DND-41 (cell line): Measurements from ENCODE around the gene ARHGAP4.

Source experiments
- EZH2 ChIP-seq: IDR thresholded peaks from 3 replicates; pipeline ENCODE4 v1.6.1; 2012; ENCODE audit warnings: borderline replicate concordance, low read depth, mild to moderate bottlenecking, moderate library complexity, low read length, inconsistent platforms; ENCODE audit not compliant: severe bottlenecking
- TF ChIP-seq, protein P1 (sequence below): IDR thresholded peaks from 2 replicates; pipeline ENCODE4 v1.5.1; 2012; ENCODE audit warnings: borderline replicate concordance, low read length, moderate library complexity, mild to moderate bottlenecking; ENCODE audit not compliant: poor library complexity, severe bottlenecking; ENCODE audit errors: extremely low read depth

GRCh38 chrX:153953892-153954557 lies 28.0 kb upstream of the ARHGAP4 start:
- TF ChIP-seq, protein P1, sequence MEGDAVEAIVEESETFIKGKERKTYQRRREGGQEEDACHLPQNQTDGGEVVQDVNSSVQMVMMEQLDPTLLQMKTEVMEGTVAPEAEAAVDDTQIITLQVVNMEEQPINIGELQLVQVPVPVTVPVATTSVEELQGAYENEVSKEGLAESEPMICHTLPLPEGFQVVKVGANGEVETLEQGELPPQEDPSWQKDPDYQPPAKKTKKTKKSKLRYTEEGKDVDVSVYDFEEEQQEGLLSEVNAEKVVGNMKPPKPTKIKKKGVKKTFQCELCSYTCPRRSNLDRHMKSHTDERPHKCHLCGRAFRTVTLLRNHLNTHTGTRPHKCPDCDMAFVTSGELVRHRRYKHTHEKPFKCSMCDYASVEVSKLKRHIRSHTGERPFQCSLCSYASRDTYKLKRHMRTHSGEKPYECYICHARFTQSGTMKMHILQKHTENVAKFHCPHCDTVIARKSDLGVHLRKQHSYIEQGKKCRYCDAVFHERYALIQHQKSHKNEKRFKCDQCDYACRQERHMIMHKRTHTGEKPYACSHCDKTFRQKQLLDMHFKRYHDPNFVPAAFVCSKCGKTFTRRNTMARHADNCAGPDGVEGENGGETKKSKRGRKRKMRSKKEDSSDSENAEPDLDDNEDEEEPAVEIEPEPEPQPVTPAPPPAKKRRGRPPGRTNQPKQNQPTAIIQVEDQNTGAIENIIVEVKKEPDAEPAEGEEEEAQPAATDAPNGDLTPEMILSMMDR = peak; percentile 35
- no peak for TF ChIP-seq EZH2
